ENCODE results near the gene CTNNA1. TPM values are rescaled to one million over a fixed set of nuclear protein-coding genes. Genes with fewer than 3 reads are reported as not detected.

The CTNNA1 gene
- total RNA-seq, 1 donor, result 327 TPM

DNA sequence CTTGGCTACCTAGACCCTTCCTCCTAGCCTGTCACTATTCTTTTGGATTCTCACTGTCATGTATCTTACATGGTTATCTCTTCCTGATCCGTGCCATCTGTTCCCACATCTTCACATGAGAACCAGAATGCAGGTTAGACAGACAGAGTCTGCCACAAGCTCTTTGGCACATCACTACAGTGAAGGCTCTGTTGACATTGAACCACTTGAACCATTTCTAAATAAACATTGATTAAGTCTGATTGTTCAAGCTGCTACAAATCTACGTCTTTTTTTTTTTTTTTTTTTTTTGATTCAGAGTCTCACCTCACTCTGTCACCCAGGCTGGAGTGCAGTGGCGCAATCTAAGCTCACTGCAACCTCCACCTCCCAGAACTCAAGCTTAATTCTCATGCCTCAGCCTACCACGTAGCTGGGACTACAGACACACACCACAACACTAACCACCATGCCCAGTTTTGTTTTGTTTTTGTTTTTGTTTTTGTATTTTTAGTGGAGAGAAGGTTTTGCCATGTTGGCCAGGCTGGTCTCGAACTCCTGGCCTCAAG, 207.0 kb downstream of the CTNNA1 start:
- TF ChIP-seq CTCF (IDR thresholded peaks at IDR 0.05; ENCODE audit: insufficient read depth, low read length), result no peak
- DNase-seq (ENCODE audit: low read depth), result no peak
- H3K4me3 ChIP-seq (ENCODE audit: low read depth, low read length), result no peak overlapping the region

GRCh38 chr5:138961221-138961620, 208.0 kb downstream of the CTNNA1 start:
- no peak overlapping the region for H3K4me3 ChIP-seq (ENCODE audit: low read depth, low read length)
- TF ChIP-seq CTCF (IDR thresholded peaks at IDR 0.05; ENCODE audit: insufficient read depth, low read length), result no peak
- no peak for DNase-seq (ENCODE audit: low read depth)

GRCh38 chr5:138961729-138962128, 208.5 kb downstream of the CTNNA1 start:
- TF ChIP-seq CTCF (IDR thresholded peaks at IDR 0.05; ENCODE audit: insufficient read depth, low read length), result no peak
- no peak for DNase-seq (ENCODE audit: low read depth)

GRCh38 chr5:138962614-138963370, 209.6 kb downstream of the CTNNA1 start:
- no peak overlapping the region for H3K4me3 ChIP-seq (ENCODE audit: low read depth, low read length)
- TF ChIP-seq CTCF (IDR thresholded peaks at IDR 0.05; ENCODE audit: insufficient read depth, low read length), result no peak
- DNase-seq (ENCODE audit: low read depth), result no peak

More at GRCh38 chr5:138961729-138962128, 208.5 kb downstream of the CTNNA1 start:
- no peak overlapping the region for H3K4me3 ChIP-seq (ENCODE audit: low read depth, low read length)

- H3K4me3 ChIP-seq (ENCODE audit: low read depth, low read length), result no peak overlapping the region
- TF ChIP-seq CTCF (IDR thresholded peaks at IDR 0.05; ENCODE audit: insufficient read depth, low read length), result no peak
- DNase-seq (ENCODE audit: low read depth), result no peak
These were observed 210.6 kb downstream of the CTNNA1 start for GRCh38 chr5:138963763-138964371.

GRCh38 chr5:138964647-138965201, 211.5 kb downstream of the CTNNA1 start:
- no peak for DNase-seq (ENCODE audit: low read depth)
- no peak overlapping the region for H3K4me3 ChIP-seq (ENCODE audit: low read depth, low read length)
- no peak for TF ChIP-seq CTCF (IDR thresholded peaks at IDR 0.05; ENCODE audit: insufficient read depth, low read length)
